ENCODE data around the gene CRYBB1. TPM values are rescaled to one million over a fixed set of nuclear protein-coding genes. Genes with fewer than 3 reads are reported as not detected.

The CRYBB1 gene
- total RNA-seq, 1 experiment from 2014 or later: not detected

DNA sequence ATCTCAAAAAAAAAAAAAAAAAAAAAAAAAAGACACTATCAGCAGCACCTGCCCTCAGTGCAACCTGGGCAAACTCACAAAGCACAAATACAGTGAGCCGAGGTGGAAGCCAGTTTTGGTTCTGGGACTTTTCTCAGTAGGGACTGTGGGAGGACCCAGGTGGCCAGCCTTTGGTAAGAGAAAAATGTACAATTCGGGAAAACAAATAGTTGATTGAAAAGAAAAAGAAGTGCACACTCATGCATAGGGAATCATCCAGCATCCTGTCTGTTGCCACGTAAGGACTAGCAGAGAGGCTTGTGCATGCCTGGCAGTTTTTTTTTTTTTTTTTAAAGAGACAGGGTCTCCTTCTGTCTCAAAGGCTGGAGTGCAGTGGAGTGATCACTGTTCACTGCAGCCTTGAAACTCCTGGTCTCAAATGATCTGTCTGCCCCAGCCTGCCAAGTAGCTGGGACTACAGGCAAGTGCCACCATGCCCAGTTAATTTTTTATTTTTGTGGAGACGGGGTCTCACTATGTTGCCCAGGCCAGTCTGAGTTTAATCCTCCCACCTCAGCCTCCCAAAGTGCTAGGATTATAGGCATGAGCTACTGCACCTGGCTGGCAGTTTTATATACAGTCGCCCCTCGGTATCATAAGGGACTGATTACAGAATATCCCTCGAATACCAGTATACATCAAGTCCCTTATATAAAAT is 64.6 kb downstream of the CRYBB1 start:
- peak; percentile 60 for DNase-seq (ENCODE audit: low spot score)

DNA sequence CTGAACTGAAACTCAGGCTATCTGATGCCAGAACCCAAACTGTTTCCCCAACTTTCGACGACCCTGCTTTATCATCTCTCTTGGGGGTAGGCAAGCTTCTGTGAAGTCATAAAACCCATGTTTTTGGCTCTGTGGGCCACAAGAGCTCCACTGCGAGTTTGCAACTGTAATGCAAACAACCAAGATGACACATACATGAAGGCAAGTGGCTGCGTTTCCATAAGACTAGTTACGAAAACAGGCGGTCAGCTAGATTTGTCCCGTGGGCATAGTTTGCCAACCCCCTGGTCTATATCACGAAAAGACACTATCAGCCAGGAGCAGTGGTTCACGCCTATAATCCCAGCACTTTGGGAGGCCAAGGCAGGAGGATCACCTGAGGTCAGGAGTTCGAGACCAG is 65.4 kb downstream of the CRYBB1 start:
- DNase-seq (ENCODE audit: low spot score): no peak

DNA sequence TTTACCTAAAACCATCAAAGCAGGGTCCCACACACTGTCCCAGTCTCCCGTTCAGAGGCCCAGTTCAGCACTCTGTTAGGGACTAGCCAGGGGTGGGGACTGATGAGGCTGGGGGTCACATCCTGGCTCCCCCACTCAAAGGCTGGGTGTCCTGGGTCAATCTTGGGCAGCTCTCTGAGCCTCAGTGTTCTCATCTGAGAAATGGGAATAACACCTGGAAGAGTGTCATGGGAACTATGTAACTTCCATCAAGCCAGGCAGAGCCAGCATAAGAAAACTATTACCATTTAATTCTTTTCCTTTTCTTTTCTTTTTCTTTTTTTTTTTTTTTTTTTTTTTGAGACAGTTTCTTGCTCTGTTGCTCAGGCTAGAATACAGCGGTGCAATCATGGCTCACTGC is 66.3 kb downstream of the CRYBB1 start:
- no peak for DNase-seq (ENCODE audit: low spot score)

GRCh38 chr22:26550498-26551033 is 67.3 kb downstream of the CRYBB1 start:
- DNase-seq (ENCODE audit: low spot score): peak; percentile 92

- DNase-seq (ENCODE audit: low spot score): no peak
Measured at GRCh38 chr22:26549902-26550497, 67.8 kb downstream of the CRYBB1 start.

Other genes with a start within 250 kb of the CRYBB1 start
- 4.0 and 4.5 TPM in 2 replicates for gene ASPHD2, start 188.8 kb downstream of the CRYBB1 start, total RNA-seq (2014; rRNA removed; shearing (Covaris generic))
- gene HPS4, start 134.2 kb downstream of the CRYBB1 start, total RNA-seq (2014; rRNA removed; shearing (Covaris generic)): 18.4 and 20.4 TPM in 2 replicates
- gene SRRD, start 134.2 kb downstream of the CRYBB1 start, total RNA-seq (2014; rRNA removed; shearing (Covaris generic)): 19.2 and 24.1 TPM in 2 replicates
- 21.1 and 23.1 TPM in 2 replicates for gene TFIP11, start 105.6 kb downstream of the CRYBB1 start, total RNA-seq (2014; rRNA removed; shearing (Covaris generic))
- 5.5 and 9.5 TPM in 2 replicates for gene TPST2, start 27.9 kb downstream of the CRYBB1 start, total RNA-seq (2014; rRNA removed; shearing (Covaris generic))
- gene CRYBA4, start 3.9 kb upstream of the CRYBB1 start, total RNA-seq (2014; rRNA removed; shearing (Covaris generic)): not detected in 2 replicates
- gene MIAT, start 39.6 kb upstream of the CRYBB1 start, total RNA-seq (2014; rRNA removed; shearing (Covaris generic)): 1.9 and 2.2 TPM in 2 replicates